ENCODE data around the gene MITD1.
"Not testable (repeated sequence)": the region's sequence is repeated elsewhere in the genome, so short reads cannot be mapped to it uniquely, and the experiment has no call there.

Gene MITD1

GRCh38 chr2:99180755-99181623 is at the start of gene MITD1, which contains the start of gene MRPL30:
TSS of gene MITD1 (minus strand) at chr2:99181058. CDS start at chr2:99180981, 77 bp downstream.
TSS of gene MRPL30 (plus strand) at chr2:99181184. CDS start at chr2:99186204, 5,020 bp downstream.
- peak; percentile 71 for DNase-seq

GRCh38 chr2:99217929-99218501 is 37.2 kb upstream of the MITD1 start:
- DNase-seq = no peak

- no peak for DNase-seq
Observed at GRCh38 chr2:99216096-99216495, 35.2 kb upstream of the MITD1 start.

GRCh38 chr2:99205491-99205890 is 24.6 kb upstream of the MITD1 start:
- DNase-seq = no peak

GRCh38 chr2:99201959-99202678 is 21.3 kb upstream of the MITD1 start:
- no peak for DNase-seq

- no peak for DNase-seq
Observed at GRCh38 chr2:99200076-99200800, 19.4 kb upstream of the MITD1 start.

- no peak for DNase-seq
Observed at GRCh38 chr2:99198103-99198841, 17.4 kb upstream of the MITD1 start.

- DNase-seq = not testable (repeated sequence)
Observed at GRCh38 chr2:99192364-99192763, 11.5 kb upstream of the MITD1 start.

GRCh38 chr2:99190548-99190947 is 9.7 kb upstream of the MITD1 start:
- no peak for DNase-seq

GRCh38 chr2:99188357-99188756 is 7.5 kb upstream of the MITD1 start:
- DNase-seq = no peak

GRCh38 chr2:99187011-99187410 is 6.2 kb upstream of the MITD1 start:
- no peak for DNase-seq

- no peak for DNase-seq
Observed at GRCh38 chr2:99184811-99185210, 4.0 kb upstream of the MITD1 start.

GRCh38 chr2:99183025-99183424 is 2.2 kb upstream of the MITD1 start:
- no peak for DNase-seq

- no peak for DNase-seq
Observed at GRCh38 chr2:99181624-99182000, 754 bp upstream of the MITD1 start.

GRCh38 chr2:99171377-99172140 is 9.3 kb downstream of the MITD1 start:
- no peak for DNase-seq

- DNase-seq = no peak
Observed at GRCh38 chr2:99169534-99169933, 11.3 kb downstream of the MITD1 start.

GRCh38 chr2:99166218-99166617 is 14.6 kb downstream of the MITD1 start:
- DNase-seq = no peak

GRCh38 chr2:99159594-99159993 is 21.3 kb downstream of the MITD1 start:
- DNase-seq = no peak

GRCh38 chr2:99158599-99158998 is 22.3 kb downstream of the MITD1 start:
- no peak for DNase-seq

GRCh38 chr2:99156891-99157290 is 24.0 kb downstream of the MITD1 start:
- no peak for DNase-seq
